Measurements from ENCODE around the gene STXBP3. TPM values are rescaled to one million over a fixed set of nuclear protein-coding genes. Genes with fewer than 3 reads are reported as not detected.

The STXBP3 gene
- polyA plus RNA-seq, 3 donors, result 32.3 to 56.2 (median 48.3) TPM

GRCh38 chr1:108777839-108778238, 31.4 kb downstream of the STXBP3 start:
- H4K20me1 ChIP-seq (ENCODE audit: insufficient read depth, low read length), result peaks cover 12% of the 10 kb centered on the region
- no peaks in the 10 kb centered on the region for H3K4me1 Mint-ChIP-seq
- no peaks in the 10 kb centered on the region for H3K4me1 ChIP-seq (ENCODE audit: control insufficient read depth in 1 of 2, insufficient read depth in 2 of 2, low read length in 2 of 2)
- H3K4me3 Mint-ChIP-seq, result no peak overlapping the region
- peaks cover 0 to under 1% of the 10 kb centered on the region in 2 donors for H3K9me3 ChIP-seq (replicated peaks in 1 of 2; ENCODE audit: control insufficient read depth in 1 of 2, insufficient read depth in 1 of 2, low read length in 2 of 2)
- H3K27me3 ChIP-seq (ENCODE audit: control insufficient read depth in 2 of 2, insufficient read depth in 2 of 2, low read length in 2 of 2), result no peaks in the 10 kb centered on the region
- H3K4me2 ChIP-seq (replicated peaks; ENCODE audit: extremely low read depth, low read length, poor library complexity, severe bottlenecking), result no peak overlapping the region
- H3K79me2 ChIP-seq (ENCODE audit: insufficient read depth, low read length), result no peaks in the 10 kb centered on the region
- H3K36me3 ChIP-seq (replicated peaks in 1 of 2; ENCODE audit: control insufficient read depth in 1 of 2, insufficient read depth in 2 of 2, low read length in 2 of 2), result peaks cover 88 to 98% of the 10 kb centered on the region in 2 donors
- no peak overlapping the region for H3K4me3 ChIP-seq (replicated peaks in 1 of 3; ENCODE audit: low read depth in 2 of 3, low read length in 3 of 3)
- intact Hi-C loops (cut with micrococcal nuclease), result no loop called here
- H2AFZ ChIP-seq (ENCODE audit: insufficient read depth, low read depth, low read length, poor library complexity, severe bottlenecking), result no peak overlapping the region
- DNase-seq, result no peak
- H3K36me3 Mint-ChIP-seq, result peaks cover 71 to 74% of the 10 kb centered on the region in 2 donors
- H3K27me3 Mint-ChIP-seq (ENCODE audit: low read depth in 3 of 3), result no peaks in the 10 kb centered on the region
- no peak overlapping the region for H3K27ac ChIP-seq (ENCODE audit: low read depth in 1 of 2, low read length in 2 of 2)
- TF ChIP-seq CTCF (IDR thresholded peaks at IDR 0.05), result no peak
- H3K9me3 Mint-ChIP-seq, result peaks cover 0 to 2% (median 0%) of the 10 kb centered on the region in 7 donors
- no peak overlapping the region for H3K9ac ChIP-seq (ENCODE audit: insufficient read depth, low read length, poor library complexity, severe bottlenecking)
- H3K27ac Mint-ChIP-seq, result no peak overlapping the region

GRCh38 chr1:108779455-108779854, 33.0 kb downstream of the STXBP3 start:
- Histone ChIP-seq H3K4me3 (replicated peaks in 1 of 3; ENCODE audit: low read depth in 2 of 3, low read length in 3 of 3) (no peak overlapping the region), H3K36me3 (replicated peaks in 1 of 2; ENCODE audit: control insufficient read depth in 1 of 2, insufficient read depth in 2 of 2, low read length in 2 of 2) (peaks cover 89 to 98% of the 10 kb centered on the region in 2 donors), H2AFZ (ENCODE audit: insufficient read depth, low read depth, low read length, poor library complexity, severe bottlenecking) (no peak overlapping the region), H3K4me1 (ENCODE audit: control insufficient read depth in 1 of 2, insufficient read depth in 2 of 2, low read length in 2 of 2) (no peaks in the 10 kb centered on the region), H3K79me2 (ENCODE audit: insufficient read depth, low read length) (no peaks in the 10 kb centered on the region), H3K9ac (ENCODE audit: insufficient read depth, low read length, poor library complexity, severe bottlenecking) (no peak overlapping the region), H4K20me1 (ENCODE audit: insufficient read depth, low read length) (peaks cover 10% of the 10 kb centered on the region), H3K4me2 (replicated peaks; ENCODE audit: extremely low read depth, low read length, poor library complexity, severe bottlenecking) (no peak overlapping the region), H3K9me3 (replicated peaks in 1 of 2; ENCODE audit: control insufficient read depth in 1 of 2, insufficient read depth in 1 of 2, low read length in 2 of 2) (peaks cover 4 to 16% of the 10 kb centered on the region in 2 donors), H3K27me3 (ENCODE audit: control insufficient read depth in 2 of 2, insufficient read depth in 2 of 2, low read length in 2 of 2) (no peaks in the 10 kb centered on the region), H3K27ac (ENCODE audit: low read depth in 1 of 2, low read length in 2 of 2) (no peak overlapping the region)
- peaks cover 74% of the 10 kb centered on the region in 2 donors for H3K36me3 Mint-ChIP-seq
- no peak for DNase-seq
- no peaks in the 10 kb centered on the region for H3K27me3 Mint-ChIP-seq (ENCODE audit: low read depth in 3 of 3)
- H3K27ac Mint-ChIP-seq, result no peak overlapping the region
- no peaks in the 10 kb centered on the region for H3K4me1 Mint-ChIP-seq
- TF ChIP-seq CTCF (IDR thresholded peaks at IDR 0.05), result no peak
- intact Hi-C loops (cut with micrococcal nuclease), result no loop called here
- H3K4me3 Mint-ChIP-seq, result no peak overlapping the region
- H3K9me3 Mint-ChIP-seq, result peaks cover under 1 to 10% (median 5%) of the 10 kb centered on the region in 7 donors
